Daoy (cell line): ENCODE results near the gene SDC3. TPM values are rescaled to one million over a fixed set of nuclear protein-coding genes. Genes with fewer than 3 reads are reported as not detected.

ENCODE experiments used
- DNase-seq: peaks from one replicate; pipeline ENCODE4 v3.0.0-alpha.2; 2015; ENCODE audit warnings: low read depth
- total RNA-seq: library from RNA; depleted of rRNA; stranded (reverse); fragments of >200 nt; shearing (Covaris generic); gene quantifications from 2 replicates; pipeline ENCODE4 v1.2.3, GENCODE V29; 2014

The SDC3 gene
- total RNA-seq, 1 experiment from 2014 or later, result 32.3 TPM

GRCh38 chr1:30888975-30889374 is 19.6 kb downstream of the SDC3 start:
- no peak for DNase-seq

DNA sequence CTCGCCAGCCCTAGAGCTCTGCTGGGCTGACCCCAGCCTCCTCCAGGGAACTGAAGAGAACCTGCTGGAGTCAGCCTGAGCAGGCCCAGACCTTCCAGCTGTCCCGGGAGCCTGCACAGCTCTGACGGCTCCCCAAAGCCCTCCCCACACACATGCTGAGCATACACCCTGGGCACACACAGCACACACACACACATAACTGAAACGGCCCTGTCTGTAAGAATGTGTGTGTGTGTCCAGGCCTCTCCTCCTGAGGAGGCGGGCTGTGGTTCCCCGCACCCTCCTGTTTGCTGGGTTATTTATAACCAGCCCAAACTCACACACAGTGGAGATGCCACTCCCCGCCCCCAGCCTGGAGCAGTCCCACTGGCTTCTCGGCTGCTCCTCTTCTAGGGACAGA is 20.2 kb downstream of the SDC3 start:
- DNase-seq, result peak; percentile 20

- DNase-seq, result peak; percentile 44
Measured at GRCh38 chr1:30887485-30888315, 20.9 kb downstream of the SDC3 start.

DNA sequence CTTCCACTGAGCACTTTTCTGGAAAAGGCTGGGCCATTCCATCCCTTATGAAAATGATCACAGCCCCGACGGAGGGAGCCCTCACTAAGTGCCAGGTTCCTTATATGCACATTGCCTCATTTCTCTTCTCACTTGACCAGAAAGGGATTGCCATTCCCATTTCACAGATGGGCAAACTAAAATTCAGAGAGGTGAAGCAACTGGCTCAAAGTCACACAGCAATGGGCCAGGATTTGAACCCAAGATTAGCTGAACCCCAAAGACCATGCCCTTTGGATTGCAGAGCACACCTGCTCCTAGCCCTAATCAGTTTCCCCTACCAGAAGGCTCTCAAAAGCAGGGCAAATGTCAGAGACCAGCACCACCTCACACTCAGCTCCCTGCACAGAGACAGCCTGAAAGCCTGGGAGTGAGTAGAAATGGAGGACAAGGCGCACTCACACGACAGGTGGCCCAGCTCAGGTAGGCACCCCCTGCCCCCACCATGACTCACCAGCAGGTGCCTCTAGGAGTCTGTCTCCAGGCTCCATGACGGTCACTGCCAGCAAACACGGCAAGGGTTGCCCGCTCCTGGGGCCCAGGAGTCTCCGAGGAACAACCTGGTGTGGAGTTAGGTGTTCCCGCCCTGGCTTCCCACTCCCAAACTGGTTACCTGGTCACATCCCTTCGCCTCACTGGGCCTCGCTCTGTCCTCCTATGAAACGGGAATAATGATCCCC is 21.7 kb downstream of the SDC3 start:
- no peak for DNase-seq

- no peak for DNase-seq
Measured at GRCh38 chr1:30885570-30886522, 22.7 kb downstream of the SDC3 start.

DNA sequence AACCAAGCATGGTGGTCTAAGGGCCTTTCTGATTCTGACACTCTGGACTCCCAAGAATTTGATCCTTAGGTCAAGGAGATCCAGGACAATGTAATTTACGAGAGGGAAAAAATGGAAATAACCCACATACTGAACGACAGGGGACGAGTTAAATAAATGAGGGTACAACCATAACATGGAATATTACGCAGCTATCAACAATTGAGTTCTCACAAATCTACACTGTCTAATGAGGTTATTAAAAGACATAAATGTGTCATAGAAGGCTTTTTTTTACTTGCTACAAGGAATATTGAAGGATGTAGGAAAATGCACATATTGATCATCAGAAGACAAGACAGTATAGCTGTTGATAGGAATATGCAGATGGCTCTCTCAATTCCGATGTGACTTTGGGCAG is 23.8 kb downstream of the SDC3 start:
- DNase-seq, result no peak

DNA sequence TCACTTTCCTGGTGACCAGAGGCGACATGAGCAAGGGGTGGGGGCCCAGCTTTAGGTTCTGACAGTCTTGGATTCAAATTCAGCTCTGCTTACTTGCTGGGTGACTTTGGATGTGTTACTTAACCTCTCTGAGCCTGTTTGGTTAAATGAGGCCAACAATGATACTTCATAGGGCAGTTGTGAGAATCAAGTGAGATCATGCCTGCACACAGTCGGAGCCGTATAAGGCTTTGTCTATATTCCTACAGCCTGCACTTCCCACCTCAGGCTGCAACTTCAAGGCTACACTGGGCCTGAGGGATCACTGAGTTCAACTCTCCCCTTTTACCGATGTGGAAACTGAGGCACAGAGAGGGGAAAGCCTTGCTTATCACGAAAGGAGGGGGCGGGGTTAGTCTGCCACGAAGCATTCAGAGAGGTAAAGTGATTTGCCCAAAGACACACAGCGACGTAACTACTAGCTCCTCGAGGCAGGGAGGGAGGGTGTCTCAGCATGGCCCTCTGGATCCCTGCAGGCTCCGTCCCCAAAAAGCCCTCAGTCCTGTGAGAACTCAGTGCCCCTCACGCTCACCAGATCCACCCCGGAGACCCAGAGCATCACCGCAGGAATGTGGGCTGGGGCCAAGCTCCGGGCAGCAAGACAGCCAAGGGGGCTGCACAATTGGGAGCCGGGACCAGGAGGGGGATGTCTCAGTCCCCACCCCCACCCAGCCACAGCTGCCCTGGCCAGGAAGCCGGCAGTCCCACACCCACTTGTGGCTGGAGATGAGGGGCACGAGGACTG is 25.0 kb downstream of the SDC3 start:
- no peak for DNase-seq

DNA sequence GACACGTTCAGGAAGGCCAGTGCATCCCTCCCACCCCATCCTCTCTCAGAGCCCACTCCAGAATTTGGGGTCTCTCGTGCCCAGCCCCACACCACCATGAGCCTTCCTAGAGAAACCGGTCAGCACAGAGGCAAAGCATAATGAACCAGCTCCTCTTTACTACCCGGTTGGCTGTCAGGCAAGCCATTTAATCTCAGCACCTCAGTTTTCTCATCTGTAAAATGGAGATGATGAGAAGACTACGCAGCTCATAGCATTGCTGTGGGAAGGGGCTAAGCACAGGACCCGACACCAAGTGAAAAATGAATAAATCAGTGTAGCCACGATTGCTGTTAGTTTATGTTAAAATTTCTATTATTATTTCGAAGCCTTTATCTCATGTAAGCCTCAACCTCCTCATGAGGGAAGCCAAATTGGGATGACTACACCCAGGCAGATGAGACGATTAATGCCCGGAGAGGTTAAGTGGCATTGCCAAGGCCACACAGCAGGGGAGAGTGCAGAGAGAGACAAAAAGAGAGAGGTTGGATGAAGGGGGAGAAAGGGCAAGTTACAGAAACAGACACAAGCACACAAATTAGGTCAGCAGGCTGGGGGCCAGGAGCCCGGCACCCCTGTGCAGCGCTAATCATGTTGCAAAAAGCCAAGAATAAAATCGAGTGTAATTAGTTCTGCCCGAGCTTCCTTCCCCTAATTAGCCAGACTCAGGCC is 25.7 kb downstream of the SDC3 start:
- DNase-seq, result no peak

- DNase-seq, result no peak
Measured at GRCh38 chr1:30881319-30882181, 27.0 kb downstream of the SDC3 start.

DNA sequence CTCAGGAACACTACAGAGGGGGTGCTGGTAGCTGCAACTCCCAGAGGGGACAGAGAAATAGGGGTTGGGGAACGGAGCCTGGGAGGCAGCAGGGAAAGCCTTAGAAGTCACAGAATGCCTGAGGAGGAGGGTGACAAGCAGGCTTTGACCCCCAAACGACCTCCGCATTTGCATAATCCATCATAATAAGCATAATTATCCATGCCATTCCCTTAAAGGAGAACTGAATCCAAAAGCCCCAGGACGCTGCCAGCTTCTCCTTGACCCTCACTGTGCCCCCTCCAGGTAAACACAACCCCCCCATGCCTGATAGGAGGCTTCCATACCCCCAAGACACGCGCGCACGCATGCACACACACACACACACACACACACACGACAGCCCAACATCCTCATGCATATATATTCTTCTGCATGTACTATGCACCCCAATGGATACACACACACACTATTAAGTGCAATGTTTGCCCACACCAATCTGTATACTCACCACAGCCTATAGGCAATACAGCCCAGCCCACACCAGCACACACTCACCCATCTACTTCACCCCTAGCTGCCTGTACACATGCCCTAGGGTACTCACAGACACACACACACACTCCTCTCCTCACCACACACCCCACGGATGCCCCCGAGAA is 27.8 kb downstream of the SDC3 start:
- DNase-seq, result no peak

GRCh38 chr1:30879940-30880677 is 28.4 kb downstream of the SDC3 start:
- no peak for DNase-seq

DNA sequence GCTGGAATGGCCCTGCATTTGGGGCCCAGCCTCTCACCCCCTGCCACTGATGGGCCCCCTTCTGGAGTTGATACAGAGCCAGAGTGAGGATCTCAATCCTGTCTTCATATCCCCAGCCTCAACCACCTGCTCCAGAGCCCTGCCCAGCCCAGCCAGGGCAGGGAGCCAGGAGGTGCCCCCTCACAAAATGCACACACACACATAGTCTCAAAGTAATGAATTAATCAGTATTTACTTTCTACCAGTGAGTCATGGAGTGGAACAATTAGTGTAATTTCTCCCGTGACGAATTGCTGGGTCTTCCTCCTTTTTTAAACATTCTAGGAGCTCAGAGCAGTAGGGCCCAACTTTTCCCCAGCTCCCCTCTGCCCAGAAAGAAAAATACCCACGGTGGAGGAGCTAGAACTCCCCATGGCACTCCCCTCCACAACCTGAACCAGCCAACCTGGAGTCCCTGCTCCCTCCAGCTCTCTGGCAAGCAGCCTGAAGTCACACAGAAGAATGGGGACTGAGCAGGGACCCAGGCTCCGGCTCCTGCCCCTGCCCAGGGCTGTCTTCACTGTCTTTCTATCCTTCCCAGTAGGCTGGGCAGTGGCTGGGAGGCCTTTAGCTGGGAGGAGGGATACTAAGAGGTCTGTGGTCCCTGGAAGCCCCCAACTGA is 29.3 kb downstream of the SDC3 start:
- peak; percentile 48 for DNase-seq

- DNase-seq, result no peak
Measured at GRCh38 chr1:30878559-30878958, 30.0 kb downstream of the SDC3 start.

DNA sequence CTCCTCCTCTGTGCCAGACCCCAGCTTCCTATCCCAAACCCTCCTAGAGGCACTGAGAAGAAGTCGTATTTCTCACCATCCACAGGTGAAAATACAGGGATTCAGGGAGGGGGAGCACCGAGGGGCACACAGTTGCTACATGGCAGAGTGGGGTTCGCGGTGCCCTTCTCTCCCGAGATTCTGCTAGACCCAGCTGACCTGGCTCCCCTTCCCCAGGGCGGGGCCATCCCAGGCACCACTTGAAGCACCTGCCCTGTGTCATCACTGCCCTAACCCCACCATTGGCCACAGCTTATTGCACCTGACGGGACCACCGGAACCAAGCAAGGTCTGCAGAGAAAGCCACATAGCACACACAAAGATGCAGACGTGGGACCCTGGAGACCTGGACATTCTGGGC is 30.5 kb downstream of the SDC3 start:
- no peak for DNase-seq

GRCh38 chr1:30877205-30877912 is 31.2 kb downstream of the SDC3 start:
- peak; percentile 59 for DNase-seq

- no peak for DNase-seq
Measured at GRCh38 chr1:30876451-30877204, 31.9 kb downstream of the SDC3 start.
